Progenitor cell of endocrine pancreas (in vitro differentiated cells): ENCODE results near the gene PLPP2. TPM values are rescaled to one million over a fixed set of nuclear protein-coding genes. Genes with fewer than 3 reads are reported as not detected.

ENCODE experiments used
- DNase-seq: peaks from one replicate; pipeline ENCODE4 v3.0.0; 2021; ENCODE audit warnings: low spot score; ENCODE audit not compliant: unreplicated experiment
- H3K27ac Mint-ChIP-seq: 2 replicates; pipeline ENCODE4 v1.8.0; 2021; ENCODE audit warnings: mild to moderate bottlenecking, moderate library complexity, mixed read lengths
- H3K27me3 Mint-ChIP-seq: 2 replicates; pipeline ENCODE4 v1.8.0; 2021; ENCODE audit warnings: mixed read lengths
- H3K36me3 Mint-ChIP-seq: 2 replicates; pipeline ENCODE4 v1.8.0; 2022; ENCODE audit warnings: mixed read lengths; ENCODE audit not compliant: insufficient read depth
- H3K4me1 Mint-ChIP-seq: 2 replicates; pipeline ENCODE4 v1.8.0; 2021; ENCODE audit warnings: low read depth, mixed read lengths
- H3K4me3 Mint-ChIP-seq: 2 replicates; pipeline ENCODE4 v1.8.0; 2021; ENCODE audit warnings: low read depth, mild to moderate bottlenecking, moderate library complexity, mixed read lengths
- H3K9me3 Mint-ChIP-seq: 2 replicates; pipeline ENCODE4 v1.8.0; 2021; ENCODE audit warnings: low read depth, mixed read lengths
- CTCF ChIP-seq: fragments of 200-600 bp; sonication (generic); IDR thresholded peaks from one replicate; pipeline ENCODE4 v1.5.0; 2021; ENCODE audit warnings: antibody characterized with exemption, mild to moderate bottlenecking; ENCODE audit not compliant: unreplicated experiment
- long read RNA-seq: library from polyadenylated mRNA; unstranded; transcript quantifications from one replicate; pipeline ENCODE4 v2.0.0, GENCODE V29; 2020
- total RNA-seq: library from RNA; stranded (reverse); gene quantifications from 2 replicates; pipeline ENCODE4 v1.2.1, GENCODE V29; 2021

PLPP2 gene
- total RNA-seq: 46.3 and 52.7 TPM in 2 replicates
- long read RNA-seq, full-length matches to known transcripts: 23 of 29 reads
- long read RNA-seq, partial matches to known transcripts: 5 of 29 reads
- long read RNA-seq, other reads (novel, unspliced or antisense): 1 of 29 reads

- Mint-ChIP-seq H3K4me1 (peaks cover 15% of the 10 kb centered on the region), H3K9me3 (no peaks in the 10 kb centered on the region), H3K27ac (peak within 1 kb of the TSS; percentile 98), H3K27me3 (peaks cover 29% of the 10 kb centered on the region), H3K36me3 (peaks cover 3% of the 10 kb centered on the region), H3K4me3 (peak within 1 kb of the TSS; percentile 69)
- DNase-seq: no peak
- TF ChIP-seq CTCF: no peak
Observed at GRCh38 chr19:291006-291521, at the start of gene PLPP2. Gene PLPP2, minus strand, starts transcription at chr19:291403. Its CDS starts 67 bp downstream, at chr19:291336.

GRCh38 chr19:340620-341385 lies 49.6 kb upstream of the PLPP2 start:
- Mint-ChIP-seq H3K4me3 (no peak overlapping the region), H3K9me3 (no peaks in the 10 kb centered on the region), H3K27me3 (peaks cover 7% of the 10 kb centered on the region), H3K4me1 (peaks cover 31% of the 10 kb centered on the region), H3K27ac (peak overlapping the region; percentile 84), H3K36me3 (peaks cover 23% of the 10 kb centered on the region)
- no peak for DNase-seq
- no peak for TF ChIP-seq CTCF

GRCh38 chr19:339262-339887 lies 48.2 kb upstream of the PLPP2 start:
- Mint-ChIP-seq H3K27ac (no peak overlapping the region), H3K4me1 (peaks cover 37% of the 10 kb centered on the region)

GRCh38 chr19:338421-338820 lies 47.2 kb upstream of the PLPP2 start:
- H3K27me3 Mint-ChIP-seq: no peaks in the 10 kb centered on the region
- peaks cover 32% of the 10 kb centered on the region for H3K4me1 Mint-ChIP-seq
- TF ChIP-seq CTCF: no peak
- DNase-seq: no peak
- H3K9me3 Mint-ChIP-seq: no peaks in the 10 kb centered on the region
- H3K4me3 Mint-ChIP-seq: no peak overlapping the region
- peaks cover 22% of the 10 kb centered on the region for H3K36me3 Mint-ChIP-seq
- H3K27ac Mint-ChIP-seq: no peak overlapping the region

More at GRCh38 chr19:339262-339887, 48.2 kb upstream of the PLPP2 start:
- H3K36me3 Mint-ChIP-seq: peaks cover 24% of the 10 kb centered on the region
- H3K9me3 Mint-ChIP-seq: no peaks in the 10 kb centered on the region
- no peak for DNase-seq
- no peak for TF ChIP-seq CTCF
- H3K27me3 Mint-ChIP-seq: no peaks in the 10 kb centered on the region
- no peak overlapping the region for H3K4me3 Mint-ChIP-seq

GRCh38 chr19:336067-336614 lies 44.9 kb upstream of the PLPP2 start:
- no peak for DNase-seq
- Mint-ChIP-seq H3K9me3 (no peaks in the 10 kb centered on the region), H3K4me3 (no peak overlapping the region), H3K27ac (no peak overlapping the region), H3K4me1 (peaks cover 13% of the 10 kb centered on the region), H3K27me3 (no peaks in the 10 kb centered on the region), H3K36me3 (peaks cover 26% of the 10 kb centered on the region)
- TF ChIP-seq CTCF: no peak
